ENCODE results near the gene PIGZ. TPM values are rescaled to one million over a fixed set of nuclear protein-coding genes. Genes with fewer than 3 reads are reported as not detected.
A peak's percentile ranks its signal among the peaks of the same experiment; 100 is the strongest.

The PIGZ gene
- total and polyA plus RNA-seq, 2 experiments from 2014 or later: 3.9 to 7.6 TPM

GRCh38 chr3:196997311-196997710 lies 28.7 kb upstream of the PIGZ start:
- no peak for TF ChIP-seq EZH2phosphoT487 (IDR thresholded peaks at IDR 0.05; ENCODE audit: insufficient read depth, low read depth)
- no peak for TF ChIP-seq EZH2 (IDR thresholded peaks at IDR 0.05; ENCODE audit: insufficient read depth, poor library complexity, severe bottlenecking)
- Histone ChIP-seq H3K4me1 (ENCODE audit: insufficient read depth) (no peaks in the 10 kb centered on the region), H3K9ac (no peak overlapping the region), H3K4me2 (ENCODE audit: unreplicated experiment) (no peak overlapping the region), H3K36me3 (ENCODE audit: low read depth) (no peaks in the 10 kb centered on the region), H4K20me1 (ENCODE audit: insufficient read depth) (no peaks in the 10 kb centered on the region), H3K9me2 (ENCODE audit: insufficient read depth) (no peaks in the 10 kb centered on the region), H3K4me3 (no peak overlapping the region), H3K79me2 (ENCODE audit: insufficient read depth) (no peaks in the 10 kb centered on the region), H2AFZ (no peak overlapping the region), H3K27ac (no peak overlapping the region), H3K9me3 (ENCODE audit: low read depth) (no peaks in the 10 kb centered on the region), H3K27me3 (replicated peaks; ENCODE audit: insufficient read depth) (no peaks in the 10 kb centered on the region), H3F3A (ENCODE audit: insufficient read depth) (no peaks in the 10 kb centered on the region)
- DNase-seq: no peak
- 88 to 91% methylated on average over 9 to 15 of the region's 15 CpGs for WGBS, 2 experiments (ENCODE audit: low coverage in 1 of 2, low lambda C conversion rate in 2 of 2, missing lambda C conversion rate in 2 of 2)
- in situ Hi-C loops (cut with MboI): loop anchor here (25.0 kb wide), 1 partner anchor 190 kb away; no protein-coding TSS in a partner anchor

GRCh38 chr3:196996454-196997265 lies 28.0 kb upstream of the PIGZ start:
- 75 to 85% methylated on average over 17 of the region's 17 CpGs for WGBS, 2 experiments (ENCODE audit: low coverage in 1 of 2, low lambda C conversion rate in 2 of 2, missing lambda C conversion rate in 2 of 2)
- H4K20me1 ChIP-seq (ENCODE audit: insufficient read depth): no peaks in the 10 kb centered on the region
- in situ Hi-C loops (cut with MboI): loop anchor here (25.0 kb wide), 1 partner anchor 191 kb away; no protein-coding TSS in a partner anchor

GRCh38 chr3:196995646-196996355 lies 27.2 kb upstream of the PIGZ start:
- peak; percentile 8 for DNase-seq
- Histone ChIP-seq H3K4me1 (ENCODE audit: insufficient read depth) (no peaks in the 10 kb centered on the region), H2AFZ (no peak overlapping the region), H3K4me2 (ENCODE audit: unreplicated experiment) (no peak overlapping the region), H3K9me3 (ENCODE audit: low read depth) (no peaks in the 10 kb centered on the region), H4K20me1 (ENCODE audit: insufficient read depth) (no peaks in the 10 kb centered on the region), H3K79me2 (ENCODE audit: insufficient read depth) (no peaks in the 10 kb centered on the region), H3K27me3 (replicated peaks; ENCODE audit: insufficient read depth) (no peaks in the 10 kb centered on the region), H3K9me2 (ENCODE audit: insufficient read depth) (no peaks in the 10 kb centered on the region), H3K4me3 (no peak overlapping the region), H3K27ac (no peak overlapping the region), H3K9ac (no peak overlapping the region), H3K36me3 (ENCODE audit: low read depth) (no peaks in the 10 kb centered on the region), H3F3A (ENCODE audit: insufficient read depth) (no peaks in the 10 kb centered on the region)
- no peak for TF ChIP-seq EZH2phosphoT487 (IDR thresholded peaks at IDR 0.05; ENCODE audit: insufficient read depth, low read depth)
- no peak for TF ChIP-seq EZH2 (IDR thresholded peaks at IDR 0.05; ENCODE audit: insufficient read depth, poor library complexity, severe bottlenecking)
- in situ Hi-C loops (cut with MboI): loop anchor here (25.0 kb wide), 1 partner anchor 192 kb away; no protein-coding TSS in a partner anchor
- 57 to 68% methylated on average over 14 of the region's 14 CpGs for WGBS, 2 experiments (ENCODE audit: low coverage in 1 of 2, low lambda C conversion rate in 2 of 2, missing lambda C conversion rate in 2 of 2)

More at GRCh38 chr3:196996454-196997265, 28.0 kb upstream of the PIGZ start:
- TF ChIP-seq EZH2 (IDR thresholded peaks at IDR 0.05; ENCODE audit: insufficient read depth, poor library complexity, severe bottlenecking) (no peak), EZH2phosphoT487 (IDR thresholded peaks at IDR 0.05; ENCODE audit: insufficient read depth, low read depth) (no peak)
- H3K36me3 ChIP-seq (ENCODE audit: low read depth): no peaks in the 10 kb centered on the region
- H3K4me3 ChIP-seq: no peak overlapping the region
- no peak overlapping the region for H3K9ac ChIP-seq
- H3K4me1 ChIP-seq (ENCODE audit: insufficient read depth): no peaks in the 10 kb centered on the region
- no peaks in the 10 kb centered on the region for H3K79me2 ChIP-seq (ENCODE audit: insufficient read depth)
- DNase-seq: no peak
- no peaks in the 10 kb centered on the region for H3K9me3 ChIP-seq (ENCODE audit: low read depth)
- no peaks in the 10 kb centered on the region for H3F3A ChIP-seq (ENCODE audit: insufficient read depth)
- no peak overlapping the region for H2AFZ ChIP-seq
- H3K4me2 ChIP-seq (ENCODE audit: unreplicated experiment): no peak overlapping the region
- no peaks in the 10 kb centered on the region for H3K27me3 ChIP-seq (replicated peaks; ENCODE audit: insufficient read depth)
- H3K9me2 ChIP-seq (ENCODE audit: insufficient read depth): no peaks in the 10 kb centered on the region
- H3K27ac ChIP-seq: no peak overlapping the region

GRCh38 chr3:196995027-196995426 lies 26.4 kb upstream of the PIGZ start:
- Histone ChIP-seq H3K27ac (no peak overlapping the region), H3K4me3 (no peak overlapping the region), H3K27me3 (replicated peaks; ENCODE audit: insufficient read depth) (no peaks in the 10 kb centered on the region), H3K4me1 (ENCODE audit: insufficient read depth) (0 out of 2 replicates have a peak, but pooled peaks cover under 1% of the 10 kb centered on the region), H4K20me1 (ENCODE audit: insufficient read depth) (no peaks in the 10 kb centered on the region), H3K79me2 (ENCODE audit: insufficient read depth) (no peaks in the 10 kb centered on the region), H3K9ac (no peak overlapping the region), H3K4me2 (ENCODE audit: unreplicated experiment) (no peak overlapping the region), H3K9me2 (ENCODE audit: insufficient read depth) (no peaks in the 10 kb centered on the region), H3K36me3 (ENCODE audit: low read depth) (no peaks in the 10 kb centered on the region), H3K9me3 (ENCODE audit: low read depth) (no peaks in the 10 kb centered on the region), H2AFZ (no peak overlapping the region), H3F3A (ENCODE audit: insufficient read depth) (no peaks in the 10 kb centered on the region)
- no peak for DNase-seq
- 87 to 88% methylated on average over 19 of the region's 19 CpGs for WGBS, 2 experiments (ENCODE audit: low coverage in 1 of 2, low lambda C conversion rate in 2 of 2, missing lambda C conversion rate in 2 of 2)
- TF ChIP-seq EZH2 (IDR thresholded peaks at IDR 0.05; ENCODE audit: insufficient read depth, poor library complexity, severe bottlenecking) (no peak), EZH2phosphoT487 (IDR thresholded peaks at IDR 0.05; ENCODE audit: insufficient read depth, low read depth) (no peak)
- in situ Hi-C loops (cut with MboI): loop anchor here (25.0 kb wide), 1 partner anchor 192 kb away; no protein-coding TSS in a partner anchor

Measured in GM23248 (cell line).